ENCODE data around the gene ITPKB.
"Not testable (repeated sequence)": the region's sequence is repeated elsewhere in the genome, so short reads cannot be mapped to it uniquely, and the experiment has no call there.

ITPKB gene

GRCh38 chr1:226725897-226726267 lies 13.2 kb downstream of the ITPKB start:
- H3K36me3 Mint-ChIP-seq (ENCODE audit: low read depth): peaks cover 21% of the 10 kb centered on the region
- no peak for DNase-seq
- TF ChIP-seq CTCF (IDR thresholded peaks at IDR 0.05): no peak
- no peak overlapping the region for H3K27ac Mint-ChIP-seq
- no peaks in the 10 kb centered on the region for H3K9me3 Mint-ChIP-seq
- peaks cover 78% of the 10 kb centered on the region for H3K4me1 Mint-ChIP-seq
- H3K27me3 Mint-ChIP-seq (ENCODE audit: low read depth, poor library complexity): peaks cover 4% of the 10 kb centered on the region
- no peak overlapping the region for H3K4me3 Mint-ChIP-seq

DNA sequence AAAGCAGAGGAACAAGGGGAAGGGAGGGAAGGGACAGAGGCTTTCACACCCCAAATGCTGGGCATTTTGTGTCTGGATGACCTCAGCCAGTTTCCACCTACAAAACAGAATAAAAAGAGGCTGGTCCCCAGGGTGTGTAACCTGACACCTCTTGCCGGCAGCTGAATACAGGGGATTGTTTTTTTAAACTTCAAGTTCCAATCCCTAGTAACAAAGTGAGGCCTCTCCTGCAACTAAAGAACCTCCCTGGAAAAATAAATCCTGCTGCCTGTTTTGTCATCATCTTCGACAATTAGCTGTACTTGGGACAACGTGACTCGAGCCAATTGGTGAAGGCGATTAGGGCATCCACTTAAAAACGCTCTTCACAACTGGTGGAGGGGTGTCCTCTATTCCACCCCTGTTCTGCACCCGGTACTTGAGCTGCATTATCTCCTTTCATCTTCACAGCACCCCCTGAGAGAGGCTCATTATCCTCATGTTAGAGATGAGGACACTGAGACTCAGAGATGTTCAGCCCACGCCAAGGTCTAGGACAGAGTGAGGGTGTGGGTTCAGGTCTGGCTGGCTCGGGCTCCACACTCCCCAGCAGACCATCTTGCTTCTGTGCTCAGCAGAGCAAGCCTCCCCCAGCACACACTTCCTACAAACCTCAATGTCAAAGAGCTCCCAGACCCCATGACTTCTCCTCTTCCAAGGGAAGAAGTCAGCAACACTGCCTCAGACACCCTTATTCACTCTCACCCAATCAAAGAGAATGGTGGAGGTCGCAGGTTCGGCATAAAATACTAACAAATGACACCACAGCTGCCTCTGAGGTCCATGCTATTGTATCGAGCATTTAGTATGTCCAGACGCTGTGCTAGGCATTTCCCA lies 15.2 kb downstream of the ITPKB start:
- H3K27me3 Mint-ChIP-seq (ENCODE audit: low read depth, poor library complexity): no peaks in the 10 kb centered on the region
- DNase-seq: peak; percentile 80
- H3K4me3 Mint-ChIP-seq: peak overlapping the region; percentile 64
- H3K4me1 Mint-ChIP-seq: peaks cover 82% of the 10 kb centered on the region
- peaks cover 9% of the 10 kb centered on the region for H3K36me3 Mint-ChIP-seq (ENCODE audit: low read depth)
- H3K9me3 Mint-ChIP-seq: no peaks in the 10 kb centered on the region
- H3K27ac Mint-ChIP-seq: peak overlapping the region; percentile 95
- no peak for TF ChIP-seq CTCF (IDR thresholded peaks at IDR 0.05)

GRCh38 chr1:226722901-226723656 lies 16.0 kb downstream of the ITPKB start:
- TF ChIP-seq CTCF (IDR thresholded peaks at IDR 0.05): no peak
- H3K4me1 Mint-ChIP-seq: peaks cover 74% of the 10 kb centered on the region
- H3K27me3 Mint-ChIP-seq (ENCODE audit: low read depth, poor library complexity): no peaks in the 10 kb centered on the region
- H3K36me3 Mint-ChIP-seq (ENCODE audit: low read depth): peaks cover 9% of the 10 kb centered on the region
- no peaks in the 10 kb centered on the region for H3K9me3 Mint-ChIP-seq
- H3K4me3 Mint-ChIP-seq: peak overlapping the region; percentile 20
- peak overlapping the region; percentile 49 for H3K27ac Mint-ChIP-seq
- DNase-seq: no peak

DNA sequence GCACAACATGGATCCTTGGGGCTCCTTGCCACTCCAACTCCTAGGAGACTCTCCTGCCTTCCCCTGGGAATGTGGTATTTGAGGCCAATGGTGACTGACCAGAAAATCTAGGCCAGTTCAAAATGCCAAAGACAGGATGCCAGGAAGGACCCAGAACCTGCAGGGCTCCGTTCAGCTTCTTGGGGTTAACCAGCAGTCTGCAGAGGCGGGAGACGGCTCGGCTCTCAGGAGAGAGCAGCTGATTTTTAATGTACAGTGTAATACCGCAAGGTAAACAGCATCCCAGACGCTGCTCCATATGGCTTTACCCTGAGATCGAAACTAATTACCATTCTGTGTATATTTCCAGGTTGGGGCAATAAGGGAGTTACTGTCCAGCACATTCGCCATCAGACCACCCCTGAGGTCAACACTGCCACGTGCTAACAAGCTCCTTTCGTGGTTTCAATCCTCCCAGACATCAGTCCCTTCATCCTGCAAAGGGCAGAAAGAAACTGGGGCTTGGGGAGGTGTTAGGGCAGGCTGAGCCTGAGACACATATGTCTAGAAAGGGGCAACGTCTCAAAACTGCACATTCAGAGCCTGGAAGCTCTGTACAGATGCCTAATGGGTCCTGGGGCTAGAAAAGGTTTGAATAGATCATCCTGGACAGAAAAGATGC lies 16.7 kb downstream of the ITPKB start:
- Mint-ChIP-seq H3K4me1 (peaks cover 68% of the 10 kb centered on the region), H3K9me3 (no peaks in the 10 kb centered on the region), H3K4me3 (peak overlapping the region; percentile 49), H3K27me3 (ENCODE audit: low read depth, poor library complexity) (no peaks in the 10 kb centered on the region), H3K27ac (no peak overlapping the region), H3K36me3 (ENCODE audit: low read depth) (peaks cover 7% of the 10 kb centered on the region)
- no peak for TF ChIP-seq CTCF (IDR thresholded peaks at IDR 0.05)
- DNase-seq: no peak

DNA sequence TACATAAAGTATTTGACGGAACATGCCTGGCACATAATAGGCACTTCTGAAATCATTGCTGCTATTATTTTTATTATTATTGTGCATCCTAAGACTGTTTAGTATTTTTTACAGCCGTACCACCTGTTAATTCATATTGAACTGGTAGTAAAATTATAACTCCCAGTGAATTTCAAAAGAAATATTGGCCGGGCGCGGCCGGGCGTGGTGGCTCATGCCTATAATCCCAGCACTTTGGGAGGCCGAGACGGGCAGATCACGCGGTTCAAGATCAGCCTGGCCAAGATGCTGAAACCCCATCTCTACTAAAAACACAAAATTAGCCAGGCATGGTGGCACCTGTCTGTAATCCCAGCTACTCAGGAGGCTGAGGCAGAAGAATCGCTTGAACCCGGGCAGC lies 18.5 kb downstream of the ITPKB start:
- peaks cover 59% of the 10 kb centered on the region for H3K4me1 Mint-ChIP-seq
- H3K27ac Mint-ChIP-seq; DNase-seq; H3K4me3 Mint-ChIP-seq; H3K9me3 Mint-ChIP-seq; H3K36me3 Mint-ChIP-seq (ENCODE audit: low read depth); H3K27me3 Mint-ChIP-seq (ENCODE audit: low read depth, poor library complexity): not testable (repeated sequence)
